ENCODE data around the gene ECHDC1.
A peak's percentile ranks its signal among the peaks of the same experiment; 100 is the strongest.
"Not testable (repeated sequence)": the region's sequence is repeated elsewhere in the genome, so short reads cannot be mapped to it uniquely, and the experiment has no call there.

Gene ECHDC1

GRCh38 chr6:127342946-127343808 is at the start of gene ECHDC1:
TSS of gene ECHDC1 (minus strand) at chr6:127343609. CDS start at chr6:127331028, 12,581 bp downstream.
- DNase-seq (ENCODE audit: low read depth in 2 of 2), result peak; percentile 55 to 58

- DNase-seq (ENCODE audit: low read depth in 2 of 2), result no peak
These were observed 48.9 kb upstream of the ECHDC1 start for GRCh38 chr6:127392301-127392700.

- DNase-seq (ENCODE audit: low read depth in 2 of 2), result no peak
These were observed 47.9 kb upstream of the ECHDC1 start for GRCh38 chr6:127391094-127391953.

GRCh38 chr6:127389706-127390105 is 46.3 kb upstream of the ECHDC1 start:
- DNase-seq (ENCODE audit: low read depth in 2 of 2), result no peak

GRCh38 chr6:127385668-127386430 is 42.4 kb upstream of the ECHDC1 start:
- no peak for DNase-seq (ENCODE audit: low read depth in 2 of 2)

- not testable (repeated sequence) for DNase-seq (ENCODE audit: low read depth in 2 of 2)
These were observed 41.4 kb upstream of the ECHDC1 start for GRCh38 chr6:127384848-127385247.

- DNase-seq (ENCODE audit: low read depth in 2 of 2), result no peak
These were observed 40.6 kb upstream of the ECHDC1 start for GRCh38 chr6:127383988-127384387.

- no peak for DNase-seq (ENCODE audit: low read depth in 2 of 2)
These were observed 39.0 kb upstream of the ECHDC1 start for GRCh38 chr6:127382413-127382812.

- DNase-seq (ENCODE audit: low read depth in 2 of 2), result no peak
These were observed 38.0 kb upstream of the ECHDC1 start for GRCh38 chr6:127381384-127381783.

- DNase-seq (ENCODE audit: low read depth in 2 of 2), result no peak
These were observed 33.3 kb upstream of the ECHDC1 start for GRCh38 chr6:127376685-127377084.

GRCh38 chr6:127367023-127367375 is 23.6 kb upstream of the ECHDC1 start:
- DNase-seq (ENCODE audit: low read depth in 2 of 2), result no peak

GRCh38 chr6:127366282-127367022 is 23.0 kb upstream of the ECHDC1 start:
- DNase-seq (ENCODE audit: low read depth in 2 of 2), result no peak

- DNase-seq (ENCODE audit: low read depth in 2 of 2), result no peak
These were observed 22.5 kb upstream of the ECHDC1 start for GRCh38 chr6:127365874-127366273.

GRCh38 chr6:127352524-127352923 is 9.1 kb upstream of the ECHDC1 start:
- DNase-seq (ENCODE audit: low read depth in 2 of 2), result no peak

GRCh38 chr6:127349980-127350379 is 6.6 kb upstream of the ECHDC1 start:
- no peak for DNase-seq (ENCODE audit: low read depth in 2 of 2)

GRCh38 chr6:127348028-127348661 is 4.7 kb upstream of the ECHDC1 start:
- no peak for DNase-seq (ENCODE audit: low read depth in 2 of 2)

- DNase-seq (ENCODE audit: low read depth in 2 of 2), result no peak
These were observed 3.8 kb upstream of the ECHDC1 start for GRCh38 chr6:127347178-127347577.

- no peak for DNase-seq (ENCODE audit: low read depth in 2 of 2)
These were observed 2.1 kb upstream of the ECHDC1 start for GRCh38 chr6:127345521-127345920.

- DNase-seq (ENCODE audit: low read depth in 2 of 2), result no peak
These were observed 625 bp upstream of the ECHDC1 start for GRCh38 chr6:127343809-127344659.
